GM18520 (cell line): ENCODE measurements around the gene CLNK.

Source experiments
- ATAC-seq: cut with Tn5 transposase; IDR thresholded peaks from one replicate; pipeline ENCODE4 v1.9.1; 2021; ENCODE audit not compliant: unreplicated experiment

CLNK gene

DNA sequence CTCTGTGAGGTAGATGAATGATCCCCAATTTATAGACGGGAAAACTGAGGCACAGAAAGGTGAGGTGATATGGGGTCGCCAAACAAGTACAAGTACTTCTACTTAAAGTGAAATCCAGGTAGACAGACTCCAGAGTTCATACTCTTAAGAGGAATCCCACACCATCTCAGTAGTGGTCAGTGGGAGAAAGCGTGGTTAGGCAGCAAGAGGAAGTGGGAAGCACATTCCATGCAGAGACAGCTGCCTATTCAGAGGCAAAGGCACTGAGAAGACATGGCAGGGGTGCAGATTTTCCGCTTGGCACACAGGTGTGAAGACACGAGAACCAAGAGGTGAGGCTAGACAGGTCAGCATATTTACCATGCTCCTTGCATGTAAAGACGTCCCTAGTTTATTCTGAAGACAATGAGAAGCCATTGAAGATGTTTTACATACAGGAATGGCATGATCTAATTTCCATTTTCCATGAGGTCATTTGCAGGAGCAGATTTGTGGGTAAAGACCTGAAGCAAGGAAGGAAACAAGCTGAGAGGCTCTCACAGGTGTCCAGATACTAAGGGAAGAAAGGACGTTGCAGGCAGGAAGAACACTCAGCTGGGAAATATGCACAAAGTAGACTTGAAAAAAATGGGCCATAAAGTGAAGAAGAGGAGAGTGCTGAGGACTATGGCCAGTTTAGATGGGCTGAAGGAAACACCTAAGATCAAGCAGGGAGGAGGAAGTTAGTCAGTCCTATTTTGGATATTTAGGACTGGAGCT is 17.3 kb upstream of the CLNK start:
- no peak for ATAC-seq

DNA sequence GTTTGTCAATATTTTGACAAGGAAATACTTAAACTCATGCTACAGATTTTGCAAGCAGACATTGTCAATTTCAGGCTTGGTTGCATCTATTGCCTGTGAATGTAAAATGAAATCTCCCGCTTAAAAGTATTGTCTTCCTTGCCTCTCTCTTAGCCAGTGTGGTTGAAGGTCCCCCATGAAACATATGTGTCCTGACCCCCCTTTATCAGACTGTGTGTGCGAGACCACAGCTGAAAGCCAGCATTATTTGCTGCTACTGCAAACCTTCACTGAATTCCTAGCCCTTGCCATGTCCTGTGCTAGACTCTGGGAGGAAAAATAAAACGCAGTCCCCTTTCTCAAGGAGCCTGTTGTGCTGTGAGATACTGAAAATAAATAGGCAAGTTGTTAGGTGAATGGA is 16.6 kb upstream of the CLNK start:
- no peak for ATAC-seq

DNA sequence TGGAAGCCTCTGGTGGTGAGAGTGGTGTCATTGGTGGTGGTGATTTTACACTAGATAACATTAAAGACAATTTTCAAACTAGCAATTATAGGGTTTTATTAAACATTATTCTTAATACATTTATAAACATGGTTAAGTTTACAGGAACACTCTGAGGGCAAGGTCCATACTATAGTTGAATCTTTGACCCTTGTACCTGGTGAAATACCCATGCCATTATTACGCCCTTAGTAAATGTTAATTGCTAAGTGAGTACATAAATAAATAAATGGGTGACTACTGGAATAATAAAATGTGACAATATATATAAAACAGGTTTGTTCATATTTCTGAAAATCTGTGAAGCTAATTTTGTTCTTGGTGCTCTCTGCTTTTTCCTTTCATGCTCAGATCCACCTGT is 13.6 kb upstream of the CLNK start:
- ATAC-seq: no peak

DNA sequence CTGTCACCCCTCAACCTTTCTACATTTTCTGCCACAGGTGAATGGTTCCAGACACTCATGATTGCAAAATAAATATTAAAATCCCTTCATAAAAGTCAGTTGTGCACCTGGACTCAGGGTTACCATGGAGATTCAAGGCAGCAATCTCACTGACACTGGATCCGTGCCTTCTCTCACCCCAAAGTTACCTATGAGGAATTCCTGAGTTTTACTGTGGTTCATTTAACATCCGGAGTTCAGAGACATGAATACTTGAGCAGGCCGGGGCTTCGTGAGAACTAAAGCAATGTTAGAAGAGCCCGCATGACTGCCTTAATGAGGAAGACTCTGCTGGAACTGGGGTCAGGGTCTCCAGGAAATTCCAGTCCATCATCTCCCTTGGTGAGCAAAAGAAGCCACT is 12.5 kb upstream of the CLNK start:
- no peak for ATAC-seq

GRCh38 chr4:10696253-10696652 is 11.7 kb upstream of the CLNK start:
- ATAC-seq: no peak

- ATAC-seq: no peak
Observed at GRCh38 chr4:10694828-10695209, 10.3 kb upstream of the CLNK start.

DNA sequence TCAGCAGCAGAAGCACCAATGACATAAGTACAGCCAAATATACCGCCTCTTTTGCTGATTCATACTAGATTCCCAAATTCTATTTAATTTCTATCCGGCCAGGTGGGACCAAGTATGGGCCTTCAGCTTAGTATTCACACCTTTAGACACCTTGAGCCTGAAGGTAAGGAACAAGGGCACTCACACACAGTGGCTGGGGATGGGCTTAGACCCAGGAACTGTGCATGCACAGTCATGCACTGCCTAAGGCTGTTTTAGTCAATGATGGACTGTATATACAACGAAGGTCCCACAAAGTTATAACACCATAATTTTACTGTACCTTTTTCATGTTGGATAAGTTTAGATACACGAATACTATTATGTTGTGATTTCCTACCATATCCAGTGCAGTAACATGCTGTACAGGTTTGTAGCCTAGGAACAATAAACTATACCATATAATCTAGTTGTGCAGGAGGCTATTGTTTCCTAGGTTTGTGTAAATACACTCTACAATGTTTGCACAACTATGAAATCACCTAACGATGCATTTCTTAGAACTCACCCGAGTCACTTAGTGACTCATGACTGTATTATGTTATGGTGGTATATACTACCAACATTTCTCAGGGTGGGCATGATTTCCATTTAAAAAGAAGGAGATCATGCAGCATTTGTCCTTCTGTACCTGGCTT is 9.7 kb upstream of the CLNK start:
- ATAC-seq: no peak

DNA sequence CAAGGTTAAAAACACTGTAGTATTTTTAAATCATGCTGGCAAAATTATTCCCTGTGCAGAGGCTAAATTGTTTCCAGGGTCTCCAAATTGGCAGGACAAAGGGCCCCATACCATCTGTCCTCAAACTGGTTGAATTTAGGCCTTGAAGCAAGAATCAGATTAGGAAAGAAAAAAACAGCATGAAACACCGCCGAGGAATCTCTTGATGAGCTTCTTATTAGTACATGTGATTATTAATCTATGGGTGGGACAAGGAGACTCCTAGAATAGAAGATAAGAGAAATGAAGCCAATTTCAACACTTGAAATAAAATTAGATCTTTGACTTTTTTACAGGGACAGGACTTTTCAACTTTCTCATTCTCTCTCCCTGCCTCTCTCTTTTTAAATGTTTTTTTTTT is 7.1 kb upstream of the CLNK start:
- ATAC-seq: no peak

GRCh38 chr4:10690185-10690907 is 5.8 kb upstream of the CLNK start:
- ATAC-seq: no peak

GRCh38 chr4:10688846-10689245 is 4.3 kb upstream of the CLNK start:
- no peak for ATAC-seq

- no peak for ATAC-seq
Observed at GRCh38 chr4:10688022-10688421, 3.5 kb upstream of the CLNK start.

DNA sequence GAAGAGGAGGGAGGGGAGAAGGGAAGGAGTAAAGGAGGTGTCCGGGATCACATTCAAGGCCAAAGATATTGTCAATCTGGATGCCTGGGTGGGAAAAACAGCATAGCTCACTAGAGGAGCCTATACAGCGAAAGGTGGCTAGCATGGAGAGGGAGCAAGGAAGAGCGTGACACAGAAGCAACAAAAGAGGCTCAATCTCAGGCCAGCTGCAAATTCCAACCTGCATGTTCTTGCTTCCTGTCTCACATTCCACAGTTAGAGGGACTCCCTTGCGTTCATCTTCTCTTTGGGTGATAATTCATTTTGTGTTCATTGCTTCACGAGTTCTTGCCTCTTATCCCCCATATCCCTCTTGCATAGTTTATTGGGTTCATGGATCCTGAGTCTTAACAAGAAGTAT is 3.0 kb upstream of the CLNK start:
- ATAC-seq: no peak

- ATAC-seq: no peak
Observed at GRCh38 chr4:10682397-10682796, 2.2 kb downstream of the CLNK start.

GRCh38 chr4:10677796-10678497 is 6.6 kb downstream of the CLNK start:
- ATAC-seq: no peak

- ATAC-seq: peak; percentile 68
Observed at GRCh38 chr4:10673817-10674369, 10.7 kb downstream of the CLNK start.

DNA sequence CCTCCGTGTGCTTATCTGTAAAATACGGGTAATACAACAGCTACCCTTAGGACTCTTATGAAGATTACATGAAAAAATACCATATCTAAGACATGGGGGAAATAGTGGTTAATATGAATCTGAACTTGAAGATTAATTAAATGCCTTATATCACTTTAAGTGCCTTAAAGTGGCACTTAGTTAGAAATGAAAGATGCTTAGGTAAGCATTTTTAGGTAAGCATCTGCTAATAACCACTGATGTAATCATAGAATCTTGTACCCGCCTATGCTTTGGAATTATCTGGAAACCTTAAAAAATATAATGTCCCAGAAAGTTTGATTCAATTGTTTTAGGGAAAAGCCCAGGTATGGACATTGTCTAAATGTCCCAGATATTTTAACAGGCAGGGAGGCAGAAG is 12.2 kb downstream of the CLNK start:
- no peak for ATAC-seq

GRCh38 chr4:10671799-10672198 is 12.8 kb downstream of the CLNK start:
- no peak for ATAC-seq

DNA sequence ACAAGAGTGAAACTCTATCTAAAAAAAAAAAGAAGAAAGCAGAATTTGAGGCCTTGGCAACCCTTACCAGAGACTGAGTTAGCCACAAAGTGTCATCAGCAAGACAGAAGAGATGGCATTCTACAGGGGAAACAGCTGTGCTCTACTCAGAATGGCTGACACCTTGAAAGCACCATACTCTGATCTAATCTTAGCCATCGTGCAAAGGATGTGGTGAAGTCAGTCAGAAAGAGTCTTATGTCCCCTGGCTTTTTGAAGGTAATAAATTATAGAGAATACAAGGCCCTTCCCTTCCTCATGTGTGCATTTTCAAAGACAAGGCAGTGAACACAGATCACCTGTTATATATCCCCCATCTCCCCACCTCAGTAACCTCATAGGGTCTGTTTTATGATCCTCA is 13.2 kb downstream of the CLNK start:
- peak; percentile 93 for ATAC-seq

DNA sequence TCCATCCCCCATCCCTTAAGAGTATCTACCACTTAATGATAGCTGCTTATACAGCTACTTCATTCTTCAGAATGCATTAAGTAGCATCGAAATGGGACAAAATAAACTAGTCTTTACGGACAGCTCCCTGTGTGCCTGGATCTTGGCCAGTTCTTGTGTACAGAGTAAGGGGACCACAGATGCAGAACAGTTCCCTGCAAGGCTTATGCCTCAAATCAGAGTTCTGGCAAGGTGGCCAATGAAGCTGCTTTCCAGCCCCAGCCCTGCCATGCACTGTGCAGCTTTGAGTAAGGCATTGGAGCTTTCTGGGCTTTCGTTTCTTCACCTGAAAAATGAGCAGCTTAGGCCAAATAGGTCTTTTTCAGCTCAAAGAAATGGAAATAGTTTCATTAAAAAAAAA is 14.2 kb downstream of the CLNK start:
- no peak for ATAC-seq

DNA sequence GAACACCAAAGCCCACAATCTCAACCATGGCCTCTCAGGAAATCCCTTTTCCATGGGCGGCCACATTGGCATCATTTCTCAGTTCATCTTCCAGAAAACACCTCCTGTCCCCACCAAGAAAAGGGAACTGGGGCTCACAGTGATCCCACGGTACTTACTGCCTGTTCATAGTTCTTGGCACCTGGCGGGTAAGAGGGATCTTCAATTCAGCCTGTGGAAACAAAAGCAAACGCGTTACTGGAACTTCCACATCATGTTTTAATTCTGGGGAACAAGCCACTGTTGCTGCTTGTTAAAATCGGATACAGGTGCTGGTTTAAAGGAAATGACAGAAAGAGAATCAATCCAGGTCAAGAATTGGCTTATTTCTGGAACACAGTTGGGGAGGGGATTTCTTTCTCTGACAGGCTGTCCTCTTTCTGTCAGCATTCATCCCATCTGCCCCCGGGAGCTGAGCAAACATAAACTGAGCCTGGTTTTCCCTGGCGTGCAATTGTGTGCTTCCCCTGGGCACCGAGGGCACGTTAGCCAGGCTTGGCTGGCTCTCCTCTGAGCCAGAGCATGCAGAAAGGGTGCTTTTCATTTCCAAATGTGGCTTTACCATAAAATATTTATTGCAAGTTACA is 16.8 kb downstream of the CLNK start:
- ATAC-seq: no peak

- no peak for ATAC-seq
Observed at GRCh38 chr4:10666616-10667015, 18.0 kb downstream of the CLNK start.
